Measurements from ENCODE around the gene CDYL.

Gene CDYL

GRCh38 chr6:4935975-4936680 lies 159.9 kb downstream of the CDYL start:
- DNase-seq (ENCODE audit: low read depth): no peak

- no peak for DNase-seq (ENCODE audit: low read depth)
These were observed 160.5 kb downstream of the CDYL start for GRCh38 chr6:4936681-4937041.

GRCh38 chr6:4937414-4937813 lies 161.2 kb downstream of the CDYL start:
- DNase-seq (ENCODE audit: low read depth): no peak

GRCh38 chr6:4939241-4939640 lies 163.0 kb downstream of the CDYL start:
- DNase-seq (ENCODE audit: low read depth): no peak

- no peak for DNase-seq (ENCODE audit: low read depth)
These were observed 164.2 kb downstream of the CDYL start for GRCh38 chr6:4940416-4940815.

- DNase-seq (ENCODE audit: low read depth): no peak
These were observed 165.8 kb downstream of the CDYL start for GRCh38 chr6:4941782-4942672.

- DNase-seq (ENCODE audit: low read depth): no peak
These were observed 166.4 kb downstream of the CDYL start for GRCh38 chr6:4942673-4943009.

GRCh38 chr6:4943716-4944115 lies 167.5 kb downstream of the CDYL start:
- no peak for DNase-seq (ENCODE audit: low read depth)

GRCh38 chr6:4944325-4944724 lies 168.1 kb downstream of the CDYL start:
- no peak for DNase-seq (ENCODE audit: low read depth)

- no peak for DNase-seq (ENCODE audit: low read depth)
These were observed 170.3 kb downstream of the CDYL start for GRCh38 chr6:4946521-4946920.

- no peak for DNase-seq (ENCODE audit: low read depth)
These were observed 171.5 kb downstream of the CDYL start for GRCh38 chr6:4947716-4948115.

- DNase-seq (ENCODE audit: low read depth): no peak
These were observed 172.7 kb downstream of the CDYL start for GRCh38 chr6:4948781-4949450.

- DNase-seq (ENCODE audit: low read depth): no peak
These were observed 173.9 kb downstream of the CDYL start for GRCh38 chr6:4950076-4950475.

- DNase-seq (ENCODE audit: low read depth): no peak
These were observed 174.8 kb downstream of the CDYL start for GRCh38 chr6:4950836-4951533.

- DNase-seq (ENCODE audit: low read depth): no peak
These were observed 177.2 kb downstream of the CDYL start for GRCh38 chr6:4953440-4953839.

- no peak for DNase-seq (ENCODE audit: low read depth)
These were observed 180.4 kb downstream of the CDYL start for GRCh38 chr6:4956625-4957024.

GRCh38 chr6:4957521-4958231 lies 181.5 kb downstream of the CDYL start:
- DNase-seq (ENCODE audit: low read depth): no peak

- DNase-seq (ENCODE audit: low read depth): no peak
These were observed 182.4 kb downstream of the CDYL start for GRCh38 chr6:4958624-4959023.

- DNase-seq (ENCODE audit: low read depth): no peak
These were observed 185.3 kb downstream of the CDYL start for GRCh38 chr6:4961322-4962168.

- no peak for DNase-seq (ENCODE audit: low read depth)
These were observed 186.7 kb downstream of the CDYL start for GRCh38 chr6:4962905-4963304.

All from activated T-helper 9 cell treated with anti-CD3 and anti-CD28 coated beads, Interleukin-2, amount 50 U/mL, for 16 hours (primary cell).